GM12878 (cell line): ENCODE measurements around the gene HOGA1. TPM values are rescaled to one million over a fixed set of nuclear protein-coding genes. Genes with fewer than 3 reads are reported as not detected.
"Not testable (repeated sequence)": the region's sequence is repeated elsewhere in the genome, so short reads cannot be mapped to it uniquely, and the experiment has no call there.

Source experiments
- ATAC-seq: fragments of 200-7000 bp; cut with Tn5 transposase; 3 replicates; pipeline ENCODE4 v1.9.1; 2020; ENCODE audit warnings: mild to moderate bottlenecking, moderate library complexity
- BruUV-seq: library from RNA; stranded (reverse); fragments of 400-500 nt; replicated peaks from 2 replicates; lab custom pipeline; 2021; lab: Mats Ljungman, UMichigan
- CTCF ChIA-PET: fragments of 300-600 bp; sonication (Branson Sonifier 250); formaldehyde crosslinking; extraction: SDS; loops from one replicate; lab custom pipeline; 2021; ENCODE audit warnings: inconsistent platforms; lab: Yijun Ruan, JAX
- POLR2A ChIA-PET: fragments of 350-600 bp; formaldehyde crosslinking; extraction: SDS; loops from one replicate; lab custom pipeline; 2021; ENCODE audit warnings: inconsistent platforms; lab: Charles Lee
- RAD21 ChIA-PET: fragments of 300-600 bp; sonication (Branson Sonifier 250); formaldehyde crosslinking; loops from one replicate; lab custom pipeline; 2023; ENCODE audit warnings: antibody characterized with exemption; ENCODE audit not compliant: unreplicated experiment; lab: Charles Lee
- SMC1A ChIA-PET: fragments of 300-600 bp; sonication (Branson Sonifier 250); formaldehyde crosslinking; loops from one replicate; lab custom pipeline; 2023; ENCODE audit not compliant: unreplicated experiment, uncharacterized antibody; lab: Charles Lee
- DNase-seq: peaks from one replicate; pipeline ENCODE4 v3.0.0-alpha.2; 2011; ENCODE audit warnings: low read depth, low spot score
- FAIRE-seq: peaks from 3 replicates; lab custom pipeline; 2011; peaks lifted over from hg19 to GRCh38; lab: Jason Lieb, UNC
- H2AFZ ChIP-seq: 2 replicates; pipeline ENCODE4 v1.6.0; 2011; ENCODE audit warnings: low read depth, low read length, control low read depth; ENCODE audit not compliant: control insufficient read depth
- H3K27ac ChIP-seq: 2 replicates; pipeline ENCODE4 v1.5.1; 2011; ENCODE audit warnings: control low read depth; ENCODE audit not compliant: control insufficient read depth, insufficient read depth
- H3K27me3 ChIP-seq, 2 experiments: replicated peaks in 1 of 2; 2 replicates each; pipeline versions ENCODE4 v1.6.0 to v1.6.1; 2011; ENCODE audit warnings: low read length in 1 of 2; ENCODE audit not compliant: control insufficient read depth in 2 of 2, insufficient read depth in 2 of 2
- H3K36me3 ChIP-seq, 2 experiments: 2 replicates each; pipeline ENCODE4 v1.5.1; 2011; ENCODE audit warnings: low read length in 1 of 2; ENCODE audit not compliant: control insufficient read depth in 2 of 2, insufficient read depth in 2 of 2
- H3K4me1 ChIP-seq: 2 replicates; pipeline ENCODE4 v1.6.1; 2011; ENCODE audit warnings: mild to moderate bottlenecking, low read length, moderate library complexity, mixed read lengths; ENCODE audit not compliant: control insufficient read depth, insufficient read depth
- H3K4me2 ChIP-seq: 2 replicates; pipeline ENCODE4 v1.6.0; 2011; ENCODE audit warnings: control low read depth; ENCODE audit not compliant: control insufficient read depth, insufficient read depth
- H3K4me3 ChIP-seq: fragments of 200-600 bp; sonication (generic); 2 replicates; pipeline ENCODE4 v1.5.1; 2016
- H3K79me2 ChIP-seq: 2 replicates; pipeline ENCODE4 v1.6.0; 2011; ENCODE audit warnings: low read length; ENCODE audit not compliant: control insufficient read depth, insufficient read depth
- H3K9ac ChIP-seq: 2 replicates; pipeline ENCODE4 v1.8.0; 2011; ENCODE audit warnings: low read length, control low read depth, mixed read lengths; ENCODE audit not compliant: control insufficient read depth, insufficient read depth
- H3K9me3 ChIP-seq: replicated peaks from 3 replicates; pipeline ENCODE4 v1.5.1; 2011; ENCODE audit warnings: mild to moderate bottlenecking, low read length; ENCODE audit not compliant: control insufficient read depth, insufficient read depth
- H4K20me1 ChIP-seq: 2 replicates; pipeline ENCODE4 v1.6.0; 2011; ENCODE audit not compliant: control insufficient read depth, insufficient read depth
- IKZF2 ChIP-seq, 2 experiments: fragments of 450-650 bp; IDR thresholded peaks; 2 replicates each; pipeline ENCODE4 v1.6.1; 2017; ENCODE audit warnings: mild to moderate bottlenecking in 2 of 2, moderate library complexity in 2 of 2
- JUNB ChIP-seq: IDR thresholded peaks from 2 replicates; pipeline ENCODE4 v1.6.1; 2016; ENCODE audit warnings: antibody characterized with exemption, mild to moderate bottlenecking
- MLLT1 ChIP-seq: fragments of 450-650 bp; IDR thresholded peaks from 2 replicates; pipeline ENCODE4 v1.6.1; 2016; ENCODE audit warnings: mild to moderate bottlenecking
- WGBS: methylation state at CpG from one replicate; pipeline ENCODE4 v1.1.6; 2016; ENCODE audit warnings: low lambda C conversion rate; ENCODE audit not compliant: insufficient replicate concordance, insufficient coverage; ENCODE audit errors: missing lambda C conversion rate; 5-methylcytosine and 5-hydroxymethylcytosine counted together
- in situ Hi-C: fragments of 300-500 bp; cut with MboI; formaldehyde crosslinking; loops from 9 replicates; pipeline ENCODE4 v1.14.3; 2018; ENCODE audit warnings: mixed read lengths
- intact Hi-C: fragments of 100-400 bp; cut with micrococcal nuclease; formaldehyde crosslinking; loops from one replicate; pipeline ENCODE4 v1.14.2; 2022; ENCODE audit not compliant: unreplicated experiment
- polyA plus RNA-seq, 11 experiments: library from polyadenylated mRNA; depleted of rRNA in 4 of 11; unstranded in 6 of 11; stranded (reverse) in 5 of 11; fragments of >200 nt; fragmentation: Nextera tagmentation in 4 of 11; fragmentation: Illumina TruSeq in 1 of 11; extraction: Ambion mirVana in 4 of 11; extraction: Trizol in 1 of 11; gene quantifications; 1 replicate in 1 of 11; 2 replicates in 10 of 11; pipeline versions ENCODE4 v1.2.1 to v1.2.3, GENCODE V29; 2011 to 2016; ENCODE audit warnings: inconsistent platforms in 2 of 11, missing spikeins in 2 of 11, low read depth in 1 of 11
- total RNA-seq, 4 experiments: library from RNA; depleted of rRNA in 3 of 4; stranded (reverse); fragments of >200 nt in 3 of 4; fragmentation: Illumina TruSeq in 1 of 4; extraction: Trizol in 1 of 4; gene quantifications; 2 replicates each; pipeline versions ENCODE4 v1.2.1 to v1.2.3, GENCODE V29; 2013 to 2021

HOGA1 gene
- total and polyA plus RNA-seq, 10 of the 15 experiments (the other 5 are each of a cell fraction or from before 2014, with no cell fraction given): 0.01 to 0.19 (median 0.06) TPM; not detected in 6

- peak overlapping the region; percentile 60; the same call in 1 of the 2 replicates for H3K27ac ChIP-seq
- H3K79me2 ChIP-seq, H3K4me3 ChIP-seq, H3K4me2 ChIP-seq, H3K27me3 ChIP-seq, BruUV-seq, H3K9ac ChIP-seq, FAIRE-seq, H2AFZ ChIP-seq, H3K9me3 ChIP-seq, H4K20me1 ChIP-seq, H3K36me3 ChIP-seq, in situ Hi-C loops, POLR2A ChIA-PET: not testable (repeated sequence)
- ATAC-seq (peak; percentile 26), DNase-seq (peak; percentile 40)
- peaks cover 12% of the 10 kb centered on the region for H3K4me1 ChIP-seq
- SMC1A ChIA-PET: interaction anchor here (1.9 kb wide), 1 partner anchor 17 kb away, joined by 5 read pairs; no protein-coding TSS in a partner anchor
- TF ChIP-seq JUNB: 0 out of 2 replicates have a peak, but pooled peaks have one; percentile 15
- RAD21 ChIA-PET: interaction anchor here (1.1 to 1.3 kb wide), 3 partner anchors 10 to 149 kb away, joined by 3 to 4 read pairs (median 3); no protein-coding TSS in a partner anchor
- intact Hi-C loops: loop anchor here (5.0 kb wide), 1 partner anchor 58 kb away; the partner anchor contains the start of genes MMS19 and UBTD1
- 16% methylated on average over 7 of the region's 10 CpGs for WGBS
- CTCF ChIA-PET: interaction anchor here (0.7 to 5.9 kb wide), 5 partner anchors 17 to 144 kb away, joined by 4 to 62 read pairs (median 12); partner anchors contain the start of gene ANKRD2
Observed at GRCh38 chr10:97555541-97555940, 28.6 kb upstream of the HOGA1 start.

DNA sequence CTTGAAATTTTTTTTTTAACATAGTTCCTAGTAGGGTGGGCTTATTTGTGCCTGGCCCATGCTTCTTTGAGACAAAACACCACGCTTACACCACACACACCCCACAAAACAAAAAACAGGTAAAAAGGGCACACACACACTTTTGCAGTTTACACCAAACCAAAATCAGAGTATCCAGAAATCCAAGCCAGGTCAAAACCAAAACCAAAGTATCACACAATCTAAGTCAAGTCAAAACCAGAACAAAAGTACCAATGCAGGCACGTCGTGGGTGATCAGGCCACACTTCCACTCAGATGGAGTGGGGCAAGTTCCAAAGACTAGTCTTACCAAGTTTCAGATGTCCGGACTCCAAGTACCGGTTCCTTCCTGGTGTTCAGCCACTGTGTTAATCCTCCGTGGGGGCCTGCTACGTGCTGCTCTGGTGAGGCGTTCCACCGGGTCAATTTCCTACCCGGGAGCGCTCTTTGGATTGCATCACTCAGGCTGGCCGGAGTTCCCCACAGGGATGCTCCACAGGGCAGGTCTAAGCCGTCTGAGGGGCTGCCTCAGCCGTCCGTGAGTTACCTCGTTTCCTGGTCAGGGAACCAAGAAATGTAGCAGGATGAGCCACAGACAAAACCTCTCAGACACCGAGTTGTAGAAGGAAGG lies 23.3 kb upstream of the HOGA1 start:
- CTCF ChIA-PET: interaction anchor here (4.6 kb wide), 1 partner anchor 11 kb away, joined by 20 read pairs; the partner anchor contains the start of gene ANKRD2
- SMC1A ChIA-PET, H3K36me3 ChIP-seq, POLR2A ChIA-PET, intact Hi-C loops, DNase-seq, H3K9me3 ChIP-seq, H4K20me1 ChIP-seq, H3K4me1 ChIP-seq, RAD21 ChIA-PET, in situ Hi-C loops, H3K79me2 ChIP-seq, FAIRE-seq, H3K27me3 ChIP-seq: not testable (repeated sequence)
- peak in 1 of 2 experiments; percentile 20; a peak in 1 of 4 replicates for TF ChIP-seq IKZF2 (IDR thresholded peaks at IDR 0.05)
- TF ChIP-seq MLLT1: peak; percentile 29; the same call in 1 of the 2 replicates
- BruUV-seq: TSS peak; percentile 66
- Histone ChIP-seq H3K4me3 (peak overlapping the region; percentile 55; the same call in 1 of the 2 replicates), H3K4me2 (peak overlapping the region; percentile 38; the same call in 1 of the 2 replicates), H3K9ac (peak overlapping the region; percentile 64), H3K27ac (peak overlapping the region; percentile 51), H2AFZ (peak overlapping the region; percentile 51)
- peak; percentile 59 for ATAC-seq
- WGBS: 49% methylated on average over 17 of the region's 17 CpGs

GRCh38 chr10:97561386-97562077 lies 22.7 kb upstream of the HOGA1 start:
- POLR2A ChIA-PET, RAD21 ChIA-PET, H3K36me3 ChIP-seq, H3K79me2 ChIP-seq, H3K27me3 ChIP-seq, FAIRE-seq, SMC1A ChIA-PET, H4K20me1 ChIP-seq, H3K4me1 ChIP-seq, BruUV-seq, H3K4me3 ChIP-seq, intact Hi-C loops, in situ Hi-C loops, DNase-seq, H3K9me3 ChIP-seq: not testable (repeated sequence)
- peak overlapping the region; percentile 38; the same call in 1 of the 2 replicates for H3K4me2 ChIP-seq
- peak; percentile 53 for ATAC-seq
- H2AFZ ChIP-seq: peak overlapping the region; percentile 51
- WGBS: 11% methylated on average over 12 of the region's 12 CpGs
- CTCF ChIA-PET: interaction anchor here (1.2 to 4.6 kb wide), 2 partner anchors 10 to 11 kb away, joined by 3 to 20 read pairs; partner anchors contain the start of gene ANKRD2
- peak overlapping the region; percentile 64 for H3K9ac ChIP-seq
- peak overlapping the region; percentile 51; the same call in 1 of the 2 replicates for H3K27ac ChIP-seq
